ENCODE data around the gene KRT2. TPM values are rescaled to one million over a fixed set of nuclear protein-coding genes. Genes with fewer than 3 reads are reported as not detected.

KRT2 gene
- total RNA-seq, 6 experiments from 2014 or later: not detected

- no peak overlapping the region for H3K27ac ChIP-seq
- TF ChIP-seq, protein P1, sequence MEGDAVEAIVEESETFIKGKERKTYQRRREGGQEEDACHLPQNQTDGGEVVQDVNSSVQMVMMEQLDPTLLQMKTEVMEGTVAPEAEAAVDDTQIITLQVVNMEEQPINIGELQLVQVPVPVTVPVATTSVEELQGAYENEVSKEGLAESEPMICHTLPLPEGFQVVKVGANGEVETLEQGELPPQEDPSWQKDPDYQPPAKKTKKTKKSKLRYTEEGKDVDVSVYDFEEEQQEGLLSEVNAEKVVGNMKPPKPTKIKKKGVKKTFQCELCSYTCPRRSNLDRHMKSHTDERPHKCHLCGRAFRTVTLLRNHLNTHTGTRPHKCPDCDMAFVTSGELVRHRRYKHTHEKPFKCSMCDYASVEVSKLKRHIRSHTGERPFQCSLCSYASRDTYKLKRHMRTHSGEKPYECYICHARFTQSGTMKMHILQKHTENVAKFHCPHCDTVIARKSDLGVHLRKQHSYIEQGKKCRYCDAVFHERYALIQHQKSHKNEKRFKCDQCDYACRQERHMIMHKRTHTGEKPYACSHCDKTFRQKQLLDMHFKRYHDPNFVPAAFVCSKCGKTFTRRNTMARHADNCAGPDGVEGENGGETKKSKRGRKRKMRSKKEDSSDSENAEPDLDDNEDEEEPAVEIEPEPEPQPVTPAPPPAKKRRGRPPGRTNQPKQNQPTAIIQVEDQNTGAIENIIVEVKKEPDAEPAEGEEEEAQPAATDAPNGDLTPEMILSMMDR (IDR thresholded peaks at IDR 0.05): no peak
- TF ChIP-seq POLR2A (IDR thresholded peaks at IDR 0.05): no peak
- intact Hi-C loops (cut with DNase I): no loop called here
- H3K4me3 ChIP-seq: no peak overlapping the region
- 53% methylated on average over 3 of the region's 4 CpGs for WGBS (ENCODE audit: insufficient coverage, low coverage, low lambda C conversion rate, missing lambda C conversion rate)
- ATAC-seq (no peak), DNase-seq (no peak)
- H3K9me3 ChIP-seq: no peaks in the 10 kb centered on the region
- no peaks in the 10 kb centered on the region for H3K4me1 ChIP-seq
- H3K36me3 ChIP-seq: no peaks in the 10 kb centered on the region
- H3K27me3 ChIP-seq: no peaks in the 10 kb centered on the region
Measured at GRCh38 chr12:52628111-52628507, 23.9 kb downstream of the KRT2 start.

GRCh38 chr12:52627395-52628110, 24.5 kb downstream of the KRT2 start:
- Histone ChIP-seq H3K27me3 (no peaks in the 10 kb centered on the region), H3K9me3 (no peaks in the 10 kb centered on the region), H3K27ac (no peak overlapping the region), H3K36me3 (no peaks in the 10 kb centered on the region), H3K4me3 (no peak overlapping the region), H3K4me1 (no peaks in the 10 kb centered on the region)
- 44% methylated on average over 2 of the region's 2 CpGs for WGBS (ENCODE audit: insufficient coverage, low coverage, low lambda C conversion rate, missing lambda C conversion rate)
- TF ChIP-seq, protein P1 (IDR thresholded peaks at IDR 0.05): no peak
- TF ChIP-seq POLR2A (IDR thresholded peaks at IDR 0.05): no peak
- intact Hi-C loops (cut with DNase I): no loop called here
- ATAC-seq (no peak), DNase-seq (no peak)

DNA sequence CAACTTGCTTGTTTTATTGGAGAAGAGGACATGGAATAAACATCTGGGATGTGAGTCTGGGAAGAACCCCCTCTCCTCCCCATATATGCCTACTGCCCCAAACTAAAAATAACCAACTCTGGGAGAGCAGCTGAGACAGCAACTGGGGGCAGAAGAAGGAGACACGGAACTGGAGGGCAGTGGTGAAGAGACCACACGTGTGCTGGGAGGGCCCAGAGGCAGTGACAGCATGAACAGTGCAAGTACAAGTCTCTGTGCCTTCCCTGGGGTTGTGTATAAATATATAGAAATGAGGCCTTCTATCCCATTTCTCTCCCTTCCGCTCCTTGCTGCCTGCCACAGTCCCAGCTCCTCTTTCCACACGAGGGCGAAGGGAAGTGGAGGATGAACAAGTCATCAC, 29.7 kb downstream of the KRT2 start:
- Histone ChIP-seq H3K9me3 (no peaks in the 10 kb centered on the region), H3K27me3 (no peaks in the 10 kb centered on the region), H3K4me3 (no peak overlapping the region), H3K27ac (no peak overlapping the region), H3K4me1 (no peaks in the 10 kb centered on the region), H3K36me3 (no peaks in the 10 kb centered on the region)
- intact Hi-C loops (cut with DNase I): no loop called here
- TF ChIP-seq POLR2A (IDR thresholded peaks at IDR 0.05): no peak
- TF ChIP-seq, protein P1 (IDR thresholded peaks at IDR 0.05): no peak
- WGBS (ENCODE audit: insufficient coverage, low coverage, low lambda C conversion rate, missing lambda C conversion rate): 82% methylated on average over 5 of the region's 5 CpGs
- ATAC-seq (no peak), DNase-seq (no peak)

- H3K9me3 ChIP-seq: no peaks in the 10 kb centered on the region
- TF ChIP-seq, protein P1 (IDR thresholded peaks at IDR 0.05): no peak
- TF ChIP-seq POLR2A (IDR thresholded peaks at IDR 0.05): no peak
- no peaks in the 10 kb centered on the region for H3K4me1 ChIP-seq
- no peak overlapping the region for H3K4me3 ChIP-seq
- intact Hi-C loops (cut with DNase I): no loop called here
- no peaks in the 10 kb centered on the region for H3K27me3 ChIP-seq
- ATAC-seq (no peak), DNase-seq (no peak)
- H3K36me3 ChIP-seq: no peaks in the 10 kb centered on the region
- H3K27ac ChIP-seq: no peak overlapping the region
- 52% methylated on average over 2 of the region's 2 CpGs for WGBS (ENCODE audit: insufficient coverage, low coverage, low lambda C conversion rate, missing lambda C conversion rate)
Measured at GRCh38 chr12:52618866-52619265, 33.1 kb downstream of the KRT2 start.
